GM12874 (cell line): Measurements from ENCODE around the gene AHCYL2.

Source experiments
- CTCF ChIP-seq: IDR thresholded peaks from 2 replicates; pipeline ENCODE4 v1.5.1; 2011; ENCODE audit warnings: low read depth, mild to moderate bottlenecking, control low read depth, low read length, moderate library complexity; ENCODE audit not compliant: insufficient read depth

Gene AHCYL2

GRCh38 chr7:129224251-129225205 is at the start of gene AHCYL2:
Gene AHCYL2 (plus strand): TSS chr7:129225030.
- no peak for TF ChIP-seq CTCF

GRCh38 chr7:129176916-129177710 is 47.7 kb upstream of the AHCYL2 start:
- no peak for TF ChIP-seq CTCF

- TF ChIP-seq CTCF, result no peak
Observed at GRCh38 chr7:129184981-129185670, 39.7 kb upstream of the AHCYL2 start.

- no peak for TF ChIP-seq CTCF
Observed at GRCh38 chr7:129186749-129187260, 38.0 kb upstream of the AHCYL2 start.

- no peak for TF ChIP-seq CTCF
Observed at GRCh38 chr7:129187681-129188371, 37.0 kb upstream of the AHCYL2 start.

GRCh38 chr7:129188372-129188891 is 36.4 kb upstream of the AHCYL2 start, which contains the start of gene SMO:
Gene SMO (plus strand): TSS chr7:129188633. CDS start chr7:129189152, 519 bp downstream.
- no peak for TF ChIP-seq CTCF
